ENCODE measurements around the gene METRNL.

Gene METRNL

GRCh38 chr17:83078378-83079351, 744 bp upstream of the METRNL start:
- in situ Hi-C loops (cut with HindIII; ENCODE audit: low sequenced_read_pairs): no loop called here

GRCh38 chr17:83079766-83080578, 563 bp downstream of the METRNL start:
- in situ Hi-C loops (cut with HindIII; ENCODE audit: low sequenced_read_pairs): no loop called here

- in situ Hi-C loops (cut with HindIII; ENCODE audit: low sequenced_read_pairs): no loop called here
These were observed 1.1 kb downstream of the METRNL start for GRCh38 chr17:83080579-83080857.

GRCh38 chr17:83080858-83081683, 1.7 kb downstream of the METRNL start:
- in situ Hi-C loops (cut with HindIII; ENCODE audit: low sequenced_read_pairs): no loop called here

- in situ Hi-C loops (cut with HindIII; ENCODE audit: low sequenced_read_pairs): no loop called here
These were observed 2.3 kb downstream of the METRNL start for GRCh38 chr17:83081684-83082201.

GRCh38 chr17:83082424-83082823, 3.0 kb downstream of the METRNL start:
- in situ Hi-C loops (cut with HindIII; ENCODE audit: low sequenced_read_pairs): no loop called here

- in situ Hi-C loops (cut with HindIII; ENCODE audit: low sequenced_read_pairs): no loop called here
These were observed 3.5 kb downstream of the METRNL start for GRCh38 chr17:83082909-83083367.

GRCh38 chr17:83083368-83084201, 4.2 kb downstream of the METRNL start:
- in situ Hi-C loops (cut with HindIII; ENCODE audit: low sequenced_read_pairs): no loop called here

GRCh38 chr17:83084214-83084613, 4.8 kb downstream of the METRNL start:
- in situ Hi-C loops (cut with HindIII; ENCODE audit: low sequenced_read_pairs): no loop called here

GRCh38 chr17:83084621-83085056, 5.2 kb downstream of the METRNL start:
- in situ Hi-C loops (cut with HindIII; ENCODE audit: low sequenced_read_pairs): no loop called here

- in situ Hi-C loops (cut with HindIII; ENCODE audit: low sequenced_read_pairs): no loop called here
These were observed 5.7 kb downstream of the METRNL start for GRCh38 chr17:83085103-83085502.

GRCh38 chr17:83085526-83086198, 6.3 kb downstream of the METRNL start:
- in situ Hi-C loops (cut with HindIII; ENCODE audit: low sequenced_read_pairs): no loop called here

- in situ Hi-C loops (cut with HindIII; ENCODE audit: low sequenced_read_pairs): no loop called here
These were observed 6.9 kb downstream of the METRNL start for GRCh38 chr17:83086199-83086880.

- in situ Hi-C loops (cut with HindIII; ENCODE audit: low sequenced_read_pairs): no loop called here
These were observed 7.7 kb downstream of the METRNL start for GRCh38 chr17:83086907-83087787.

GRCh38 chr17:83087788-83088360, 8.5 kb downstream of the METRNL start:
- in situ Hi-C loops (cut with HindIII; ENCODE audit: low sequenced_read_pairs): no loop called here

- in situ Hi-C loops (cut with HindIII; ENCODE audit: low sequenced_read_pairs): no loop called here
These were observed 9.0 kb downstream of the METRNL start for GRCh38 chr17:83088451-83088850.

- in situ Hi-C loops (cut with HindIII; ENCODE audit: low sequenced_read_pairs): no loop called here
These were observed 9.5 kb downstream of the METRNL start for GRCh38 chr17:83088909-83089308.
